Fibroblast of lung (primary cell): ENCODE measurements around the gene CMC2. TPM values are rescaled to one million over a fixed set of nuclear protein-coding genes. Genes with fewer than 3 reads are reported as not detected.

Source experiments
- DNase-seq, 2 donors: peaks; one replicate each; pipeline versions ENCODE4 v3.0.0 to v3.0.0-alpha.2; 2010; ENCODE audit warnings: low read depth in 2 of 2
- H2AFZ ChIP-seq: 2 replicates; pipeline ENCODE4 v1.5.1; 2012; ENCODE audit warnings: low read length, control low read depth, inconsistent platforms
- H3K27ac ChIP-seq: 2 replicates; pipeline ENCODE4 v1.5.1; 2011; ENCODE audit warnings: low read length, control low read depth; ENCODE audit not compliant: insufficient read depth
- H3K27me3 ChIP-seq: 2 replicates; pipeline ENCODE4 v1.5.1; 2011; ENCODE audit warnings: mild to moderate bottlenecking, low read length; ENCODE audit not compliant: control insufficient read depth, insufficient read depth
- H3K36me3 ChIP-seq: 2 replicates; pipeline ENCODE4 v1.5.1; 2011; ENCODE audit warnings: low read length; ENCODE audit not compliant: control insufficient read depth, insufficient read depth
- H3K4me1 ChIP-seq: 2 replicates; pipeline ENCODE4 v1.5.1; 2011; ENCODE audit warnings: low read length; ENCODE audit not compliant: control insufficient read depth, insufficient read depth; ENCODE audit errors: extremely low read depth
- H3K4me2 ChIP-seq: 2 replicates; pipeline ENCODE4 v1.5.1; 2011; ENCODE audit warnings: low read length, control low read depth; ENCODE audit not compliant: insufficient read depth; ENCODE audit errors: extremely low read depth
- H3K4me3 ChIP-seq, 4 experiments: fragments of 200-600 bp in 1 of 4; sonication (generic) in 1 of 4; replicated peaks in 1 of 4; 2 replicates each; pipeline ENCODE4 v1.5.1; 2011 to 2016; ENCODE audit warnings: low read length in 4 of 4, low read depth in 3 of 4, mild to moderate bottlenecking in 3 of 4, control low read depth in 2 of 4, inconsistent platforms in 1 of 4, mixed read lengths in 1 of 4; ENCODE audit not compliant: insufficient read depth in 1 of 4; ENCODE audit errors: control extremely low read depth in 1 of 4
- H3K79me2 ChIP-seq: 2 replicates; pipeline ENCODE4 v1.5.1; 2012; ENCODE audit warnings: mild to moderate bottlenecking, low read length, inconsistent platforms; ENCODE audit not compliant: control insufficient read depth, insufficient read depth
- H3K9ac ChIP-seq: 2 replicates; pipeline ENCODE4 v1.5.1; 2011; ENCODE audit warnings: mild to moderate bottlenecking, low read length, control low read depth; ENCODE audit not compliant: insufficient read depth
- H3K9me3 ChIP-seq: 2 replicates; pipeline ENCODE4 v1.5.1; 2012; ENCODE audit warnings: low read depth, low read length; ENCODE audit not compliant: control insufficient read depth, insufficient read depth
- H4K20me1 ChIP-seq: 2 replicates; pipeline ENCODE4 v1.5.1; 2011; ENCODE audit warnings: low read length; ENCODE audit not compliant: control insufficient read depth, insufficient read depth; ENCODE audit errors: extremely low read depth
- EZH2 ChIP-seq: IDR thresholded peaks from 2 replicates; pipeline ENCODE4 v1.5.1; 2012; ENCODE audit warnings: low read length, control low read depth, mild to moderate bottlenecking; ENCODE audit errors: missing control alignments
- polyA plus RNA-seq, 2 donors: library from polyadenylated mRNA; depleted of rRNA in 1 of 2; stranded (reverse) in 1 of 2; unstranded in 1 of 2; fragments of >200 nt; gene quantifications; 2 replicates each; pipeline ENCODE4 v1.2.1, GENCODE V29; 2011 to 2012; ENCODE audit warnings: missing spikeins in 1 of 2
- total RNA-seq: library from RNA; depleted of rRNA; stranded (reverse); fragments of >200 nt; gene quantifications from 2 replicates; pipeline ENCODE4 v1.2.1, GENCODE V29; 2014
- TF ChIP-seq, protein P1 (sequence below), 2 donors: IDR thresholded peaks in 1 of 2; conservative IDR thresholded peaks in 1 of 2; 1 replicate in 1 of 2; 2 replicates in 1 of 2; pipeline ENCODE4 v1.5.1; 2011 to 2012; ENCODE audit warnings: low read length in 2 of 2, control low read depth in 1 of 2, inconsistent platforms in 1 of 2, low read depth in 1 of 2, mild to moderate bottlenecking in 1 of 2

CMC2 gene
- total and polyA plus RNA-seq, 2 donors (not counting 1 experiment from before 2014, with no cell fraction given): 70.5 to 77.3 TPM

DNA sequence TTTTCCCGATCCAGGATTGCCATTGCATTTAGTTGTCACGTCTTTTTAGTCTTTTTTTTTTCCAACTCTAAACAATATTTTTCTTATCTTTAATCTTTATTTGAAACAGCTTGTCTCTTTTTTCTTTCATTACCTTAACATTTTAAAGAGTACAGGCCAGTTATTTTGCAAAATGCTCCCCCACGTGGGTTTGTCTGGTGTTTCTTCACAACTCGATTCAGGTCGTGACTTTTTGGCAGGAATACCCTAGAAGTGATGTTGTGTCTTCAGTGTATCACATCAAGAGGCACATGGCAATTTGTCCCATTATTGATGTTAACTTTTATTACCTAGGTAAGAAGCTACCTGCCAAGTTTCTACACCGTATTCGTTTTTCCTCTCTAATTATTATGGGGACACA is 17.9 kb downstream of the CMC2 start:
- H3K4me2 ChIP-seq: no peak overlapping the region
- H3K36me3 ChIP-seq: peaks cover 1% of the 10 kb centered on the region
- no peak overlapping the region for H3K4me3 ChIP-seq
- no peak for DNase-seq
- no peaks in the 10 kb centered on the region for H4K20me1 ChIP-seq
- peaks cover 8% of the 10 kb centered on the region for H3K4me1 ChIP-seq
- H3K9ac ChIP-seq: no peak overlapping the region
- no peaks in the 10 kb centered on the region for H3K9me3 ChIP-seq
- H2AFZ ChIP-seq: no peak overlapping the region
- no peaks in the 10 kb centered on the region for H3K27me3 ChIP-seq
- TF ChIP-seq EZH2: no peak
- TF ChIP-seq, protein P1, sequence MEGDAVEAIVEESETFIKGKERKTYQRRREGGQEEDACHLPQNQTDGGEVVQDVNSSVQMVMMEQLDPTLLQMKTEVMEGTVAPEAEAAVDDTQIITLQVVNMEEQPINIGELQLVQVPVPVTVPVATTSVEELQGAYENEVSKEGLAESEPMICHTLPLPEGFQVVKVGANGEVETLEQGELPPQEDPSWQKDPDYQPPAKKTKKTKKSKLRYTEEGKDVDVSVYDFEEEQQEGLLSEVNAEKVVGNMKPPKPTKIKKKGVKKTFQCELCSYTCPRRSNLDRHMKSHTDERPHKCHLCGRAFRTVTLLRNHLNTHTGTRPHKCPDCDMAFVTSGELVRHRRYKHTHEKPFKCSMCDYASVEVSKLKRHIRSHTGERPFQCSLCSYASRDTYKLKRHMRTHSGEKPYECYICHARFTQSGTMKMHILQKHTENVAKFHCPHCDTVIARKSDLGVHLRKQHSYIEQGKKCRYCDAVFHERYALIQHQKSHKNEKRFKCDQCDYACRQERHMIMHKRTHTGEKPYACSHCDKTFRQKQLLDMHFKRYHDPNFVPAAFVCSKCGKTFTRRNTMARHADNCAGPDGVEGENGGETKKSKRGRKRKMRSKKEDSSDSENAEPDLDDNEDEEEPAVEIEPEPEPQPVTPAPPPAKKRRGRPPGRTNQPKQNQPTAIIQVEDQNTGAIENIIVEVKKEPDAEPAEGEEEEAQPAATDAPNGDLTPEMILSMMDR (conservative IDR thresholded peaks at IDR 0.05 in 1 of 2, IDR thresholded peaks at IDR 0.05 in 1 of 2; ENCODE audit: low read depth in 1 of 2, low read length in 2 of 2): no peak
- peaks cover 45% of the 10 kb centered on the region for H3K79me2 ChIP-seq
- H3K27ac ChIP-seq: no peak overlapping the region

DNA sequence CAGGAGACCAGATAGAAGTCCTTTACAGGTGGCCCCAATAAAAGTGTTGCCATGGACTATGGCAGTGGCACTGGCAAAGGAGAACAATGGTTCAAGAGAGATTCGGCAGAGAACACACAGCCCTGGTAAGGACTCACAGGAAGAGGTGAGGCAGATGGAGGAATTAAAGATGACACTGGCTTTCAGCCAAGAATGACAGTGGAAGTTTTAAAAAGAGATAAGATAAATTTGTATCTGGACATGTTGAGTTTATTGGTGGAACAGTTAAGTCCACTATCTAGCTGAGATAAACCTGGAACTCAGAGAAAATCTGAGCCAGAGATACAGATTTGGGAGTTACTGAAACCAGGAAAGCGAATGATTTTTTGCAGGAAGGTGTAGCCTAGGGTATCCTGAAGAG is 20.1 kb downstream of the CMC2 start:
- Histone ChIP-seq H3K4me3 (no peak overlapping the region), H3K9me3 (no peaks in the 10 kb centered on the region), H3K27ac (no peak overlapping the region), H3K4me1 (no peaks in the 10 kb centered on the region), H4K20me1 (no peaks in the 10 kb centered on the region), H3K79me2 (peaks cover 29% of the 10 kb centered on the region), H3K4me2 (no peak overlapping the region), H3K9ac (no peak overlapping the region), H3K27me3 (no peaks in the 10 kb centered on the region), H2AFZ (no peak overlapping the region), H3K36me3 (peaks cover under 1% of the 10 kb centered on the region)
- DNase-seq: no peak
- TF ChIP-seq, protein P1 (conservative IDR thresholded peaks at IDR 0.05 in 1 of 2, IDR thresholded peaks at IDR 0.05 in 1 of 2; ENCODE audit: low read depth in 1 of 2, low read length in 2 of 2): no peak
- TF ChIP-seq EZH2: no peak

DNA sequence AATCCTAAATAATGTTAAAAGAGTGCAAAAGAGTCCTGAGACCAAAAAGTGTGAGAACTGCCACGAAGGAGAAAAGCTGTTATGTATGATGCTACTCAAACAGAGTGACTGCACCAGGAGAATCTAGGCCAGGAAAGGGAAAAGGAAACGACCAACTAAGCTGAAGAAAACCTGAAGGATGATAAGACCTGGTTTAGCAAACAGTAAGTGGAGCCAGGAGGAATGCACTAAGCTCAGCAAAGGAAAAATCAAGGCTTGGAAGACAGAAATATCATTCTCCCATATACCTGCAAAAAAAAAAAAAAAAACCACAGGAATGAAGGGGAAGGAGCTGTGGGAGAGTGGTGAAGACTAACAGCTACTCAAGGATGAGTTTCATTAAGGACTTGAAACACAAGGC is 21.1 kb downstream of the CMC2 start:
- no peak for DNase-seq
- Histone ChIP-seq H2AFZ (no peak overlapping the region), H3K4me3 (no peak overlapping the region), H3K9ac (no peak overlapping the region), H3K27ac (no peak overlapping the region), H3K9me3 (no peaks in the 10 kb centered on the region), H3K79me2 (peaks cover 20% of the 10 kb centered on the region), H3K4me1 (no peaks in the 10 kb centered on the region), H3K27me3 (no peaks in the 10 kb centered on the region), H3K4me2 (no peak overlapping the region), H4K20me1 (no peaks in the 10 kb centered on the region), H3K36me3 (no peaks in the 10 kb centered on the region)
- TF ChIP-seq EZH2: no peak
